Stimulated activated naive B cell treated with anti-CD40 and anti-IgM and Interleukin-4, amounts not matched to agents 10 μg/mL and 1 μg/mL and 100 μg/mL, for 72 hours (primary cell): ENCODE data around the gene NR1I3.

Experiments
- ATAC-seq, 2 donors: fragments of 150-1000 bp; cut with Tn5 transposase; replicated peaks; 2 replicates each; pipeline ENCODE4 v1.10.0; 2021; ENCODE audit warnings: moderate library complexity in 1 of 2
- DNase-seq: peaks from one replicate; pipeline ENCODE4 v3.0.0; 2021
- H3K27ac Mint-ChIP-seq: one replicate; pipeline ENCODE4 v1.8.0; 2022; ENCODE audit warnings: mild to moderate bottlenecking, mixed read lengths
- H3K27me3 Mint-ChIP-seq, 2 donors: one replicate each; pipeline ENCODE4 v1.8.0; 2022; ENCODE audit warnings: mixed read lengths in 2 of 2
- H3K36me3 Mint-ChIP-seq, 2 donors: one replicate each; pipeline ENCODE4 v1.8.0; 2022; ENCODE audit warnings: mixed read lengths in 2 of 2, mild to moderate bottlenecking in 1 of 2
- H3K4me1 Mint-ChIP-seq, 2 donors: one replicate each; pipeline ENCODE4 v1.8.0; 2022; ENCODE audit warnings: mixed read lengths in 2 of 2, mild to moderate bottlenecking in 1 of 2
- H3K4me3 Mint-ChIP-seq, 2 donors: one replicate each; pipeline ENCODE4 v1.8.0; 2022; ENCODE audit warnings: mild to moderate bottlenecking in 2 of 2, mixed read lengths in 2 of 2, moderate library complexity in 1 of 2
- H3K9me3 Mint-ChIP-seq, 2 donors: one replicate each; pipeline ENCODE4 v1.8.0; 2022; ENCODE audit warnings: mixed read lengths in 2 of 2, mild to moderate bottlenecking in 1 of 2

Gene NR1I3

DNA sequence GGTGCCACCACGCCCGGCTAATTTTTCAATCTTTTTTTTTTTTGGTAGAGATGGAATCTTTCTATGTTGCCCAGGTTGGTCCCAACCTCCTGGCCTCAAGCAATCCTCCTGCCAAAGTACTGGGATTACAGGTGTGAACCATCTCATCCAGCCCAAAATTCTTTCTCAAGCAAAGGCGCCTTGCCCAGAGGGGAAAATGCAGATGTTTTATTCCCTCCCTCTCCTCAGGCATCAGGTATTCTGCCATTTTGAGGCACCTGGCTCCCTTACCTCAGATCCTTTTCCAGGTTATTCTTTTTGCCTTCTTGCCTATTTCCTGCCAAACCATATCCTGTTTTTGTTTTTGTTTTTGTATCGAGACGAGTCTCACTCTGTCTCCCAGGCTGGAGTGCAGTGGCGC is 49.6 kb downstream of the NR1I3 start:
- no peaks in the 10 kb centered on the region for H3K9me3 Mint-ChIP-seq
- no peak overlapping the region for H3K4me3 Mint-ChIP-seq
- DNase-seq (no peak), ATAC-seq (no peak)
- H3K27me3 Mint-ChIP-seq: no peaks in the 10 kb centered on the region
- H3K27ac Mint-ChIP-seq: no peak overlapping the region
- H3K4me1 Mint-ChIP-seq: peaks cover 45 to 78% of the 10 kb centered on the region in 2 donors
- no peaks in the 10 kb centered on the region for H3K36me3 Mint-ChIP-seq

DNA sequence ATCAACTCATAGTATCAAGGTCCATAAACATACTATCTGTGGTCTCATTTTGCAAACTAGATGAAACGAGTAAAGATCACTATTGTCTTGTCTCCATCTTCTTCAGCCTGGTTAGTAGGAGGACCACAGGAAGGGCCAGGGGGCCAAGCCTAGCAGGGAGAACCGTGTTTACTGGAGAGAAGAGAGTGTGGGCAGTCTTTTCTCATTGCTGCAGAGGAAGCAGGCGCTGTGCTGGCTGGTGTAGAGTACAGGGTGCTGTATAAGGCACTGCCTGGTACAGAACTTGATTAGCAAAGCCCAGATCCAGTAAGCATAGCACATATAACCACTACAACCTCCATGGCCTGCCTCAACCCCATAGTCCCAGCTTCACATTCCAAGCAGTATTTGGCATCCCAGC is 50.7 kb downstream of the NR1I3 start:
- H3K36me3 Mint-ChIP-seq: no peaks in the 10 kb centered on the region
- peaks cover 44 to 78% of the 10 kb centered on the region in 2 donors for H3K4me1 Mint-ChIP-seq
- H3K27ac Mint-ChIP-seq: peak overlapping the region; percentile 92
- H3K27me3 Mint-ChIP-seq: no peaks in the 10 kb centered on the region
- no peaks in the 10 kb centered on the region for H3K9me3 Mint-ChIP-seq
- DNase-seq (no peak), ATAC-seq (no peak)
- H3K4me3 Mint-ChIP-seq: no peak overlapping the region

GRCh38 chr1:161185732-161186311 is 52.2 kb downstream of the NR1I3 start:
- Mint-ChIP-seq H3K27ac (peak overlapping the region; percentile 92), H3K9me3 (no peaks in the 10 kb centered on the region), H3K4me3 (peak overlapping the region; percentile 3 to 50), H3K4me1 (peaks cover 42 to 79% of the 10 kb centered on the region in 2 donors), H3K36me3 (no peaks in the 10 kb centered on the region), H3K27me3 (no peaks in the 10 kb centered on the region)
- DNase-seq: no peak
- peak; percentile 85 to 86 for ATAC-seq

DNA sequence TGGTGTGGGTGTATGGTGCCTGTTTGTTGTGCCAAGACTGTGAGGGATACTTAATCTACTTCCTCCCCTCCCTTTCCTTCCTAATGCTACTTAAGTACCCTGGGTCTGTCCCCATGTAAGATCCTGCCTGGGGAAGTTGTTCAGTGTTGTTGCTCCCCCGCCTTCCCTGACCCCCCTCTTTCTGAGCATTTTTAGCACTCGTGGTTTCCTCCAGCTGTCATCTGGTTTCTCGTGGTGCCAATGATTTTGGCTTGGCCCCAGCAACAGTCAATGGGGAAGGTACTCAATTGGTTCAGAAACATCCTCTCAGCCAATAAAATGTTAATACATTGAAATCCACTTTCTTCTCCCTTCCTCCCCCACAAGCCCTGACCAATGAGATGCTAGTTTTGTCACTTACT is 52.7 kb downstream of the NR1I3 start:
- Mint-ChIP-seq H3K36me3 (no peaks in the 10 kb centered on the region), H3K4me3 (peak overlapping the region; percentile 50 to 54), H3K4me1 (peaks cover 46 to 84% of the 10 kb centered on the region in 2 donors), H3K27ac (peak overlapping the region; percentile 92), H3K27me3 (no peaks in the 10 kb centered on the region), H3K9me3 (no peaks in the 10 kb centered on the region)
- ATAC-seq (peak; percentile 62 to 66), DNase-seq (peak; percentile 56)

- Mint-ChIP-seq H3K4me3 (no peak overlapping the region), H3K36me3 (no peaks in the 10 kb centered on the region), H3K27ac (peak overlapping the region; percentile 81), H3K9me3 (no peaks in the 10 kb centered on the region), H3K4me1 (peaks cover 41 to 74% of the 10 kb centered on the region in 2 donors), H3K27me3 (no peaks in the 10 kb centered on the region)
- ATAC-seq (peak; percentile 21 to 40), DNase-seq (no peak)
Measured at GRCh38 chr1:161182214-161182613, 55.8 kb downstream of the NR1I3 start.

- no peaks in the 10 kb centered on the region for H3K27me3 Mint-ChIP-seq
- H3K36me3 Mint-ChIP-seq: peaks cover under 1 to 7% of the 10 kb centered on the region in 2 donors
- H3K4me1 Mint-ChIP-seq: peaks cover 40 to 72% of the 10 kb centered on the region in 2 donors
- no peak overlapping the region for H3K4me3 Mint-ChIP-seq
- H3K9me3 Mint-ChIP-seq: no peaks in the 10 kb centered on the region
- no peak overlapping the region for H3K27ac Mint-ChIP-seq
- DNase-seq (no peak), ATAC-seq (no peak)
Measured at GRCh38 chr1:161180639-161181038, 57.4 kb downstream of the NR1I3 start.

DNA sequence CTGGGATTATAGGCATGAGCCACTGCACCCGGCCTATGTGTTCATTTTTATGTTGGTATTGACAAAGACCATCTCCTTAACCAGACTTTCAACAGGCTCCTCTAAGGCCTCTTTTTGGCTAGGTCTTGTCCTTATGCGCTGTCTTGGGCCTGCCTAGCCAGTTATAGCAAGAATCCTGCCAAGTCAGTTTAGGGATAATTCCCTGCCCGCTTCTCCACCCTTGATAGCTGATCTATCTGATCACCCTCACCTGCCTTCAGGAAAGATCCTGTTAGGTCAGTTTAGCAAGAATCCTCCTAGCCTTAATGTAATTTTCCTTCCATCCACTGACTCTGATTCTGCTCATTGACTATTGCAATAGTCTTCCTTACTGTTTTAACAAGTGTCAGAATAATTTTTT is 58.3 kb downstream of the NR1I3 start:
- no peak overlapping the region for H3K4me3 Mint-ChIP-seq

More for the DNA sequence above, 58.3 kb downstream of the NR1I3 start:
- Mint-ChIP-seq H3K27ac (peak overlapping the region; percentile 72), H3K4me1 (peaks cover 41 to 73% of the 10 kb centered on the region in 2 donors), H3K27me3 (no peaks in the 10 kb centered on the region), H3K9me3 (no peaks in the 10 kb centered on the region), H3K36me3 (peaks cover 2 to 15% of the 10 kb centered on the region in 2 donors)
- ATAC-seq (no peak), DNase-seq (no peak)
